Gastrocnemius medialis (tissue), 4 donors: ENCODE results near the gene ZNF326. TPM values are rescaled to one million over a fixed set of nuclear protein-coding genes. Genes with fewer than 3 reads are reported as not detected.

ENCODE experiments used
- ATAC-seq, 2 donors: fragments of 150-250 bp; one replicate each; pipeline ENCODE4 v1.9.1; 2016
- DNase-seq, 2 donors: peaks; one replicate each; pipeline ENCODE4 v3.0.0-alpha.2; 2019
- H3K27ac ChIP-seq, 4 donors: fragments of 200-600 bp; sonication (generic); 1 replicate in 1 of 4; 2 replicates in 3 of 4; pipeline ENCODE4 v1.5.1; 2016 to 2018; ENCODE audit warnings: mild to moderate bottlenecking in 2 of 4, moderate library complexity in 1 of 4
- H3K27me3 ChIP-seq, 3 donors: fragments of 200-600 bp; sonication (generic) in 2 of 3; 1 replicate in 1 of 3; 2 replicates in 2 of 3; pipeline versions ENCODE4 v1.5.1 to v1.6.0; 2016 to 2019; ENCODE audit warnings: mild to moderate bottlenecking in 1 of 3, moderate library complexity in 1 of 3
- H3K36me3 ChIP-seq, 2 donors: fragments of 200-600 bp; sonication (generic) in 1 of 2; one replicate each; pipeline ENCODE4 v1.5.1; 2017 to 2018
- H3K4me1 ChIP-seq, 2 donors: fragments of 200-600 bp; sonication (generic) in 1 of 2; one replicate each; pipeline ENCODE4 v1.5.1; 2016 to 2017; ENCODE audit warnings: mild to moderate bottlenecking in 2 of 2
- H3K4me3 ChIP-seq, 4 donors: fragments of 200-600 bp; sonication (generic) in 3 of 4; 1 replicate in 1 of 4; 2 replicates in 3 of 4; pipeline ENCODE4 v1.5.1; 2016 to 2019; ENCODE audit warnings: mild to moderate bottlenecking in 2 of 4
- H3K9me3 ChIP-seq, 3 donors: fragments of 200-600 bp; sonication (generic) in 2 of 3; 1 replicate in 1 of 3; 2 replicates in 2 of 3; pipeline ENCODE4 v1.5.1; 2016 to 2019
- CTCF ChIP-seq, 5 experiments: fragments of 450-650 bp in 3 of 5; fragments of 200-600 bp in 2 of 5; sonication (generic) in 2 of 5; IDR thresholded peaks in 4 of 5; conservative IDR thresholded peaks in 1 of 5; 1 replicate in 4 of 5; 2 replicates in 1 of 5; pipeline ENCODE4 v1.5.1; 2016 to 2019; ENCODE audit warnings: antibody characterized with exemption in 5 of 5, mild to moderate bottlenecking in 3 of 5, moderate library complexity in 3 of 5
- POLR2A ChIP-seq, 2 donors: fragments of 450-650 bp; IDR thresholded peaks; one replicate each; pipeline ENCODE4 v1.6.1; 2017; ENCODE audit warnings: antibody characterized with exemption in 2 of 2, mild to moderate bottlenecking in 2 of 2, moderate library complexity in 2 of 2
- in situ Hi-C, 4 donors: fragments of 200-750 bp; cut with MboI; loops; one replicate each; pipeline versions ENCODE4 v1.15.0 to v1.8.0; 2017; ENCODE audit warnings: low sequenced_read_pairs in 4 of 4
- intact Hi-C: fragments of 100-400 bp; cut with DNase I; formaldehyde crosslinking; loops from one replicate; pipeline ENCODE4 v1.15.1; 2023; ENCODE audit warnings: low total_unique reads
- total RNA-seq, 4 donors: library from RNA; depleted of rRNA; stranded (reverse); fragments of >200 nt; gene quantifications; one replicate each; pipeline versions ENCODE4 v1.1.0 to v1.2.3, GENCODE V29; 2016

The ZNF326 gene
- total RNA-seq: 10 to 100 TPM in 2 of 4 donors, 1 to 10 TPM in 2; 5.8 to 10.8 (median 9.2) TPM

- Histone ChIP-seq H3K9me3 (no peaks in the 10 kb centered on the region), H3K27me3 (no peaks in the 10 kb centered on the region), H3K27ac (peak within 1 kb of the TSS; percentile 86 to 100 (median 98)), H3K4me3 (peak within 1 kb of the TSS; percentile 72 to 94 (median 88)), H3K36me3 (no peaks in the 10 kb centered on the region), H3K4me1 (peaks cover 37 to 39% of the 10 kb centered on the region in 2 donors)
- intact Hi-C loops: loop anchor here (5.0 to 10.0 kb wide), 2 partner anchors 173 to 470 kb away; partner anchors contain the start of genes LRRC8B and LRRC8D
- in situ Hi-C loops: loop anchor here in 1 of 4 donors (25.0 kb wide), 1 partner anchor 483 kb away; the partner anchor contains the start of gene LRRC8B
- DNase-seq: peak; percentile 91 to 95
- TF ChIP-seq POLR2A (IDR thresholded peaks at IDR 0.05): peak; percentile 97 to 98
- TF ChIP-seq CTCF (IDR thresholded peaks at IDR 0.05 in 4 of 5, conservative IDR thresholded peaks at IDR 0.05 in 1 of 5): peak in 1 of 5 experiments; percentile 13
- peak; percentile 91 to 92 for ATAC-seq
Observed at GRCh38 chr1:89994805-89995597, at the start of gene ZNF326. TSS of gene ZNF326 (plus strand) at chr1:89995110. CDS start at chr1:89995258, 148 bp downstream.

- Histone ChIP-seq H3K36me3 (no peaks in the 10 kb centered on the region), H3K9me3 (no peaks in the 10 kb centered on the region), H3K27me3 (no peaks in the 10 kb centered on the region), H3K4me1 (no peaks in the 10 kb centered on the region), H3K4me3 (no peak overlapping the region), H3K27ac (no peak overlapping the region)
- intact Hi-C loops: no loop called here
- DNase-seq: no peak
- ATAC-seq: peak in 1 of 2 donors; percentile 53
- in situ Hi-C loops: no loop called here
- TF ChIP-seq CTCF (IDR thresholded peaks at IDR 0.05 in 4 of 5, conservative IDR thresholded peaks at IDR 0.05 in 1 of 5) (no peak), POLR2A (IDR thresholded peaks at IDR 0.05) (no peak)
Observed at GRCh38 chr1:89945852-89946476, 48.9 kb upstream of the ZNF326 start.

- H3K4me3 ChIP-seq: no peak overlapping the region
- H3K36me3 ChIP-seq: no peaks in the 10 kb centered on the region
- no peak for DNase-seq
- no peak overlapping the region for H3K27ac ChIP-seq
- TF ChIP-seq CTCF (IDR thresholded peaks at IDR 0.05 in 4 of 5, conservative IDR thresholded peaks at IDR 0.05 in 1 of 5) (no peak), POLR2A (IDR thresholded peaks at IDR 0.05) (no peak)
- H3K4me1 ChIP-seq: no peaks in the 10 kb centered on the region
- intact Hi-C loops: no loop called here
- H3K27me3 ChIP-seq: no peaks in the 10 kb centered on the region
- in situ Hi-C loops: no loop called here
- H3K9me3 ChIP-seq: no peaks in the 10 kb centered on the region
- ATAC-seq: no peak
Observed at GRCh38 chr1:89946532-89946931, 48.4 kb upstream of the ZNF326 start.

GRCh38 chr1:89948722-89949345, 46.1 kb upstream of the ZNF326 start:
- no peak for TF ChIP-seq CTCF (IDR thresholded peaks at IDR 0.05 in 4 of 5, conservative IDR thresholded peaks at IDR 0.05 in 1 of 5)
- no peak for TF ChIP-seq POLR2A (IDR thresholded peaks at IDR 0.05)
- no peaks in the 10 kb centered on the region for H3K27me3 ChIP-seq
- no peaks in the 10 kb centered on the region for H3K9me3 ChIP-seq
- in situ Hi-C loops: no loop called here
- H3K27ac ChIP-seq: no peak overlapping the region
- DNase-seq (no peak), ATAC-seq (no peak)
- H3K4me3 ChIP-seq: no peak overlapping the region
- no peaks in the 10 kb centered on the region for H3K4me1 ChIP-seq
- intact Hi-C loops: no loop called here
- no peaks in the 10 kb centered on the region for H3K36me3 ChIP-seq
